ENCODE results near the gene SNCA. TPM values are rescaled to one million over a fixed set of nuclear protein-coding genes. Genes with fewer than 3 reads are reported as not detected.

SNCA gene
- total RNA-seq, 6 experiments from 2014 or later: 0.30 to 0.43 (median 0.38) TPM; not detected in 2

DNA sequence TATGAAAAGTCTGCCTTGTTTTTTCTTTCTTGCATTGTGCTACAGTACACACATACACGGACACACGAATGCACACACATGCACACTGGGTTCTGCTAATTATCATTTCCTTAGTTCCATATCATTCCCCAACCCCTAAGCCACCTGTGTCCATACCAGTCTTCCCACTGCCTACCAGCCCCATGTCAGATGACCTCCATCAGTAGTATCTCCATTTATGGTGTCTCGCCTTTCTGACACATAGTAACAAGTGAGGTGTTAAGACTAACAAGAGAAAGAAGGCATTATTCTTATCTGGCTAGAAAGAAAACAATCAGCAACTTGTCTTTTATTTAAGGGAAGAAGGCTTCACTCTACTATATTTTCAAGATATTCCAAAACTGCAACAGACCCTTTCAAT, 67.1 kb downstream of the SNCA start:
- H3K36me3 Mint-ChIP-seq (ENCODE audit: low read depth): no peaks in the 10 kb centered on the region
- peaks cover 9% of the 10 kb centered on the region for H3K4me1 Mint-ChIP-seq (ENCODE audit: low read depth)
- H3K4me3 Mint-ChIP-seq: no peak overlapping the region
- no peak for DNase-seq
- H3K27me3 Mint-ChIP-seq (ENCODE audit: insufficient read depth): peaks cover 4% of the 10 kb centered on the region; the same call in 1 of the 2 replicates
- H3K27ac Mint-ChIP-seq: no peak overlapping the region
- H3K9me3 Mint-ChIP-seq: peaks cover 5% of the 10 kb centered on the region; the same call in 1 of the 2 replicates
- TF ChIP-seq, protein P1, sequence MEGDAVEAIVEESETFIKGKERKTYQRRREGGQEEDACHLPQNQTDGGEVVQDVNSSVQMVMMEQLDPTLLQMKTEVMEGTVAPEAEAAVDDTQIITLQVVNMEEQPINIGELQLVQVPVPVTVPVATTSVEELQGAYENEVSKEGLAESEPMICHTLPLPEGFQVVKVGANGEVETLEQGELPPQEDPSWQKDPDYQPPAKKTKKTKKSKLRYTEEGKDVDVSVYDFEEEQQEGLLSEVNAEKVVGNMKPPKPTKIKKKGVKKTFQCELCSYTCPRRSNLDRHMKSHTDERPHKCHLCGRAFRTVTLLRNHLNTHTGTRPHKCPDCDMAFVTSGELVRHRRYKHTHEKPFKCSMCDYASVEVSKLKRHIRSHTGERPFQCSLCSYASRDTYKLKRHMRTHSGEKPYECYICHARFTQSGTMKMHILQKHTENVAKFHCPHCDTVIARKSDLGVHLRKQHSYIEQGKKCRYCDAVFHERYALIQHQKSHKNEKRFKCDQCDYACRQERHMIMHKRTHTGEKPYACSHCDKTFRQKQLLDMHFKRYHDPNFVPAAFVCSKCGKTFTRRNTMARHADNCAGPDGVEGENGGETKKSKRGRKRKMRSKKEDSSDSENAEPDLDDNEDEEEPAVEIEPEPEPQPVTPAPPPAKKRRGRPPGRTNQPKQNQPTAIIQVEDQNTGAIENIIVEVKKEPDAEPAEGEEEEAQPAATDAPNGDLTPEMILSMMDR (IDR thresholded peaks at IDR 0.05): no peak

DNA sequence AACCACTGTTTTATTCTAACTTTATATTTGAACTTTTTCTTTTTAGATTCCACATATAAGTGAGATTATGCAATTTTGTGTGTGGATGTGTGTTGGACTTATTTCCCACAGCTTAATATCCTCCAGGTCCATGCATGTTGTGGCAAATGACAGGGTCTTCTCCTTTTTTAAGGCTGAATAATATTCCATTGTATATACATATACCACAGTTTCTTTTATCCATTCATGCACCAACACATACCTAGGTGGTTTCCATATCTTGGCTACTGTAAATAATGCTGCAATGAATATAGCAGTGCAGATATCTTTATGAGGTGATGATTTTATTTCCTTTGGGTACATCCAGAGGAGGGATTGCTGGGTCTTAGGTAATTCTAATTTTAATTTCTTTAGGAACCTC, 69.0 kb downstream of the SNCA start:
- H3K9me3 Mint-ChIP-seq: no peaks in the 10 kb centered on the region
- no peaks in the 10 kb centered on the region for H3K36me3 Mint-ChIP-seq (ENCODE audit: low read depth)
- TF ChIP-seq, protein P1 (IDR thresholded peaks at IDR 0.05): no peak
- no peak for DNase-seq
- H3K27me3 Mint-ChIP-seq (ENCODE audit: insufficient read depth): peaks cover 4% of the 10 kb centered on the region; the same call in 1 of the 2 replicates
- H3K27ac Mint-ChIP-seq: no peak overlapping the region
- H3K4me3 Mint-ChIP-seq: no peak overlapping the region
- H3K4me1 Mint-ChIP-seq (ENCODE audit: low read depth): peaks cover 9% of the 10 kb centered on the region

DNA sequence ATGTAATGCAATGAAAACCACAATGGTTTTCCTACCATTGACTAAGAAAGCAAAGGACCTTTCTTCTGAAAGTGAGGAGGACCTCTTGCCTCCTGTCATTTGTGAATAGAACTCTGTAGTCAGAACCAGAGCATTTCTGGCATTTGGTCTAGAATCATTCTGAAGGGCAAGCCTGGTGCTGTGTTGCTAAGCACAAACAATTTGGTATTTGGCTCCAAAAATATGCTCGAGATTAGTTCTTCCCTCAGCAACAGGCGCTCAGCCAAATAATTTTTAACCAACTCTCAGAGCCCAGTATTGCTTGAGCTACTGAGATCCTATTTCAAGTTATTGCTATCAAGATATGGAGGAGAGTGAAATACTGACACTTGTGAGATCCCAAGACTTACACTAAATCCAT, 71.0 kb downstream of the SNCA start:
- Mint-ChIP-seq H3K27me3 (ENCODE audit: insufficient read depth) (peaks cover 5% of the 10 kb centered on the region; the same call in 1 of the 2 replicates), H3K9me3 (no peaks in the 10 kb centered on the region), H3K27ac (peak overlapping the region; percentile 47; the same call in 1 of the 2 replicates), H3K36me3 (ENCODE audit: low read depth) (no peaks in the 10 kb centered on the region), H3K4me3 (no peak overlapping the region), H3K4me1 (ENCODE audit: low read depth) (peaks cover 9% of the 10 kb centered on the region)
- peak; percentile 62 for DNase-seq
- TF ChIP-seq, protein P1 (IDR thresholded peaks at IDR 0.05): no peak

DNA sequence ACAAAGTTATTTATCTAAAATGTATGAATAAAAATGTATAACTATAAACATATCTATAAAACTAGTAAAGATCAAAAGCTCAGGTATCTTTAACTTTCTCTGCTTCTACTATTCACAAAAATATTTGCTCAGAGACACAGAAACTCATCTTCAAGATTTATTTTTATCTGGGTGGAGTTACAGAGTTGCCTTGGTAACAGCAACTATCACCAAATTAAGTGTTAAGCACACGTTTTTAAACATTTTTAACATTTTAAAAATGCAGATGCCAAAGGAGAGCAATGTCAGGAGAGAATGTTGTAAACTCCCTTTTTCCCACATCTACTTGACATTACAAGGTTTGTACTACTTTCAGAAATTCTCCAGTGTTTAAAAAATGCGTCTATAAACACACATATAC, 71.4 kb downstream of the SNCA start:
- peak overlapping the region; percentile 47; the same call in 1 of the 2 replicates for H3K27ac Mint-ChIP-seq
- no peak for DNase-seq
- no peaks in the 10 kb centered on the region for H3K36me3 Mint-ChIP-seq (ENCODE audit: low read depth)
- no peaks in the 10 kb centered on the region for H3K9me3 Mint-ChIP-seq
- H3K4me1 Mint-ChIP-seq (ENCODE audit: low read depth): peaks cover 9% of the 10 kb centered on the region
- H3K4me3 Mint-ChIP-seq: no peak overlapping the region
- peaks cover 5% of the 10 kb centered on the region; the same call in 1 of the 2 replicates for H3K27me3 Mint-ChIP-seq (ENCODE audit: insufficient read depth)
- TF ChIP-seq, protein P1 (IDR thresholded peaks at IDR 0.05): no peak

DNA sequence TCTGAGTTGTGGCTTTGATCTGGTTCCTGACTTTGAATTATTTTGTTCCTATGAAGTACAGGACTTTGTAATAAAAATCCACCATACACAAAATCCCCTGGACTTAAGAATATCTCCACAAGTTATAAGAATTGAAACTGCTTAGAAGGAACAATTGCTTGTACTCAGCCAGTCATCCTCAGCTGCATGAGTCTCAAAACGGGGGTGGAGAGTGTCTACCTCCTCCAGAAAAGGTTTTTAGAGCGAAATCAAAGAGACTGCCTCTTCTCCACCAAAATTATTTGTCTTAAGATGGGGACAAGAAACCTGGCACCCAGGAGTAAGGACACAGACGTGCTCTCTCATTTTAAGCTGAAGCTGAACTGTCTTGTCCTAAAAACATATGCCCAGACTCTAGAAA, 74.7 kb downstream of the SNCA start:
- Mint-ChIP-seq H3K4me3 (no peak overlapping the region), H3K36me3 (ENCODE audit: low read depth) (no peaks in the 10 kb centered on the region), H3K27ac (no peak overlapping the region), H3K4me1 (ENCODE audit: low read depth) (peaks cover 23% of the 10 kb centered on the region), H3K9me3 (no peaks in the 10 kb centered on the region), H3K27me3 (ENCODE audit: insufficient read depth) (peaks cover 1% of the 10 kb centered on the region; the same call in 1 of the 2 replicates)
- TF ChIP-seq, protein P1 (IDR thresholded peaks at IDR 0.05): no peak
- DNase-seq: no peak

All from HFFc6 (cell line).